Measurements from ENCODE around the gene SLC25A31.

The SLC25A31 gene

DNA sequence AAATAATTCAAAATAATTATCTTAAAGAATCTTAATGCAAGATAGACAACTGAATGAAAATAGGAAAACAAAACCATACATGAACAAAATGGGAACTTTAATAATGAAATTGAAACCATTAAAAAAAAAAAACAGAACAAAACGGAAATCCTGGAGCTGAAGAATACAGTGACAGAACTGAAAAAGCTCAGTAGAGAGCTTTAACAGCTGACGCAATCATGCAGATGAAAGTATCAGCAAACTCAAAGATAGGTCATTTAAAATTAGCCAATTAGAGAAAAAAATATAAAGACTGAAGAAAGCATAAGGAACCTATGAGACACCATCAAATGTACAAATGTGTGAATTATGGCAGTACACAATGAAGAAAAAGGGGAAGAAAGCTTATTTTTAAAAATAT, 18.8 kb downstream of the SLC25A31 start:
- DNase-seq (ENCODE audit: extremely low read depth, low read depth) = no peak
- no peak overlapping the region for H3K4me3 ChIP-seq (replicated peaks; ENCODE audit: low read depth, low read length)
- TF ChIP-seq, protein P1, sequence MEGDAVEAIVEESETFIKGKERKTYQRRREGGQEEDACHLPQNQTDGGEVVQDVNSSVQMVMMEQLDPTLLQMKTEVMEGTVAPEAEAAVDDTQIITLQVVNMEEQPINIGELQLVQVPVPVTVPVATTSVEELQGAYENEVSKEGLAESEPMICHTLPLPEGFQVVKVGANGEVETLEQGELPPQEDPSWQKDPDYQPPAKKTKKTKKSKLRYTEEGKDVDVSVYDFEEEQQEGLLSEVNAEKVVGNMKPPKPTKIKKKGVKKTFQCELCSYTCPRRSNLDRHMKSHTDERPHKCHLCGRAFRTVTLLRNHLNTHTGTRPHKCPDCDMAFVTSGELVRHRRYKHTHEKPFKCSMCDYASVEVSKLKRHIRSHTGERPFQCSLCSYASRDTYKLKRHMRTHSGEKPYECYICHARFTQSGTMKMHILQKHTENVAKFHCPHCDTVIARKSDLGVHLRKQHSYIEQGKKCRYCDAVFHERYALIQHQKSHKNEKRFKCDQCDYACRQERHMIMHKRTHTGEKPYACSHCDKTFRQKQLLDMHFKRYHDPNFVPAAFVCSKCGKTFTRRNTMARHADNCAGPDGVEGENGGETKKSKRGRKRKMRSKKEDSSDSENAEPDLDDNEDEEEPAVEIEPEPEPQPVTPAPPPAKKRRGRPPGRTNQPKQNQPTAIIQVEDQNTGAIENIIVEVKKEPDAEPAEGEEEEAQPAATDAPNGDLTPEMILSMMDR (IDR thresholded peaks at IDR 0.05; ENCODE audit: low read depth, low read length, missing control alignments) = no peak

DNA sequence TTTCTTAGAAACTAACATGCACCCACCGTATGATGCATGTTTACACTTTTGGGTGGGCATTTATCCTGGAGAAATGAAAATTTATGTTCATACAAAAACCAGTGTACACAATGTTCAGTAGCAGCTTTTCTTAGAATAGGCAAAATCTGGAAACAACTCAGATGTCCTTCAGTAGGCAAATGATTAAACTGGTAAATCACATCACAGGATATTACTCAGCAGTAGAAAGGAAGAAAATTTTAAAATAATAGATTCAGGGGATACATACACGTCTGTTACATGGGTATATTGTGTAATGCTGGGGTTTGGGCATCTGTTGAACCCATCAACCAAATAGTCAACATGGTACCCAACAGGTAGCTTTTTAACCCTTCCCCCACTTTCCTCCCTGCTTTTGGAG, 26.7 kb downstream of the SLC25A31 start:
- TF ChIP-seq, protein P1 (IDR thresholded peaks at IDR 0.05; ENCODE audit: low read depth, low read length, missing control alignments) = no peak
- no peak for DNase-seq (ENCODE audit: extremely low read depth, low read depth)
- H3K4me3 ChIP-seq (replicated peaks; ENCODE audit: low read depth, low read length) = no peak overlapping the region

DNA sequence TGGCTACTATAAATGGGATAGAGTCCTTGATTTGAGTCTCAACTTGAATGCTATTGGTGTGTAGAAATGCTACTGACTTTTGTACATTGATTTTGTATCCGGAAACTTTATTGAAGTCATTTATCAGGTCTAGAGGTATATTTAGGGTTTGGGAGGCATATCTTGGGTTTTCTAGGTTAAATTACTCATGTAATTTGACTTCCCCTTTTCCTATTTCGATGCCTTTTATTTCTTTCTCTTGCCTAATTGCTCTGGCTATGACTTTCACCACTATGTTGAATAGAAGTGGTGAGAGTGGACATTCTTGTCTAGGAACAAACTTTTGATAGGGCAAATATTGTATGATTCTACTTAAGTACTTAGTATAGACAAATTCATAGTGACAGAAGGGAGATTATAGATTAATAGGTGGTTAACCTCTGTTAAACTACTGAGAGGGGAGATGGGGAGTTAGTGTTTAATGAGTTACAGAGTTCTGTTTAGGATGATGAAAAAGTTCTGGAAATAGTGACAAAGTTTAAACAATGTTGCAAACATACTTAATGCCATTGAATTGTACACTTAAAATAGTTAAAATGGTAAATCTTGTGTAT, 29.1 kb downstream of the SLC25A31 start:
- DNase-seq (ENCODE audit: extremely low read depth, low read depth) = no peak
- TF ChIP-seq, protein P1 (IDR thresholded peaks at IDR 0.05; ENCODE audit: low read depth, low read length, missing control alignments) = no peak
- H3K4me3 ChIP-seq (replicated peaks; ENCODE audit: low read depth, low read length) = no peak overlapping the region

DNA sequence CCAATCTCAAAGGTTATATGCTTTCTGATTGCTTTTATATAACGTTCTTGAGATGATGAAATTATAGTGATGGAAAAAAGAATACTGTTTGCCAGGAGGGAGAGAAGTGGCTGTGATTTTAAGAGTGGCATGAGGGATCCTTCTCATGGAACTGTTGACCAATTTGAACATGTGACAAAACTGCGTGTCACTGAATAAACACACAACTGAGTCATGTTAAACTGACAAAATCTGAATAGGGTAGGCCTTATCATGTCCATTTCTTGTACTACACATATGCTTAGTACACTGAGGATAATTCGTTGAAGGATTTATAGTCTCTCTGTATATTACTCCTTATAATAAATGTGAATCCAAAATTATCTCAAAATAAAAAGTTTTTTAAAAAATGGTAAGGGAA, 29.7 kb downstream of the SLC25A31 start:
- no peak for DNase-seq (ENCODE audit: extremely low read depth, low read depth)
- no peak overlapping the region for H3K4me3 ChIP-seq (replicated peaks; ENCODE audit: low read depth, low read length)
- TF ChIP-seq, protein P1 (IDR thresholded peaks at IDR 0.05; ENCODE audit: low read depth, low read length, missing control alignments) = no peak

DNA sequence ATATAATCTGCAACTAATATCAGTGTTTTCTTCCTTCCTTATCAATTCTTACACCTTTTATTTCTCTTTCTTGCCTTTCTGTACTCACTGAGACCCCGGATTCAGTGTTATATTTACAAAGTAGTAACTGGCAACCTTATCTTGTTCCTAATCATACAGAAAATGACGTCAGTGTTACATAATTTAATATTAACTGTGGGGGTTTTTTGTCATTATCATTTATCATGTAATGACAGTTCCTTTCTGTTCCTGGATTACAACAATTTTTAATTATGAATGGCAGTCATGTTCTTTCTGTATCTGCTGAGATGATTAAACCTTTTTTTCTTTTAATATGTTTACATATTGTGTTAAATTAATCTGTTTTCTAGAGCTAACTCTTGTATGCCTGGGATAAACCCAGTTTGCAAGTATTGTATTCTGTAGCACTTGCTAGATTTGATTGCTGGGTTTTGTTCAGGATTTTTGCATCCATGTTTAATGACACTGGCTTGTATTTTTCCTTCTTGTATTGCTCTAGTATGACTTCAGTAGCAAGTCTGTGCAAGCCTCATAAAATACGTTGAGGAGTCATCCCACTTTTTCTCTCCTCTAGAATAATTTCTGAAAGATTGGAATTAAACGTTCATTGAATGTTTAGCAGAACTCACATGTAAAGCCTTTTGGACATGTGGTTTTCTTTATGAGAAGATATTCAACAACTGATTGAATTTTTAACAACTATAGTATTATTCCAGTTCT, 41.5 kb downstream of the SLC25A31 start:
- DNase-seq (ENCODE audit: extremely low read depth, low read depth) = no peak
- TF ChIP-seq, protein P1 (IDR thresholded peaks at IDR 0.05; ENCODE audit: low read depth, low read length, missing control alignments) = no peak

DNA sequence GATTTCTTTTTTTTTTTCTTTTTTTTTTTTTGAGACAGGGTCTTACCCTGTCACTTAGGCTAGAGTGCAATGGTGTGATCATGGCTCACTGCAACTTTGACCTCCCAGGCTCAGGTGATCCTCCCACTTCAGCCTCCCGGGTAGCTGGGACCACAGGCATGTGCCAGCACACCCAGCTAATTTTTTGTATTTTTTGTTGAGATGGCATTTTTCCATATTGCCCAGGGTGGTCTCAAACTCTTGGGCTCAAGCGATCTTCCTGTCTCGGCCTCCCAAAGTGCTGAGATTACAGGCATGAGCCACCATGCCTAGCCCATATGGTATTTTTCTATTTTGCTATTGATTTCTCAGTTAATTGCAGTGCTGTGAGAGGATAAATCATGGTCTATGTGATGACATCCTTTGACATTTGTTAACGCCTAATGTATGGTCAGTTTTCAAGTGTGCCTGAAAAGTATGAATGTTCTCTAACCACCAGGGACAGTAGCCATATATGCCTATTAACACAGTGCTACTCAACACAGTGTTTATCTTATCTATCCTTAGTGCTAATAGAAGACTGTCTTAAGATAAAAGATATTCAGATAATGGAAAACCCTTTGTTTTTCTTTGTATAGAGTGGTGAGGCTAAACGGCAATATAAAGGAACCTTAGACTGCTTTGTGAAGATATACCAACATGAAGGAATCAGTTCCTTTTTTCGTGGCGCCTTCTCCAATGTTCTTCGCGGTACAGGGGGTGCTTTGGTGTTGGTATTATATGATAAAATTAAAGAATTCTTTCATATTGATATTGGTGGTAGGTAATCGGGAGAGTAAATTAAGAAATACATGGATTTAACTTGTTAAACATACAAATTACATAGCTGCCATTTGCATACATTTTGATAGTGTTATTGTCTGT, 42.8 kb downstream of the SLC25A31 start:
- DNase-seq (ENCODE audit: extremely low read depth, low read depth) = no peak
- TF ChIP-seq, protein P1 (IDR thresholded peaks at IDR 0.05; ENCODE audit: low read depth, low read length, missing control alignments) = no peak
- H3K4me3 ChIP-seq (replicated peaks; ENCODE audit: low read depth, low read length) = no peak overlapping the region

More for the DNA sequence above, 41.5 kb downstream of the SLC25A31 start:
- no peak overlapping the region for H3K4me3 ChIP-seq (replicated peaks; ENCODE audit: low read depth, low read length)

Measured in HFF-Myc (cell line).